Osteoblast (primary cell): ENCODE measurements around the gene RCOR2. TPM values are rescaled to one million over a fixed set of nuclear protein-coding genes. Genes with fewer than 3 reads are reported as not detected.

ENCODE experiments used
- DNase-seq: peaks from one replicate; pipeline ENCODE4 v3.0.0; 2011; ENCODE audit warnings: low spot score, mixed read lengths; ENCODE audit not compliant: insufficient read length; ENCODE audit errors: missing footprints
- H2AFZ ChIP-seq: 2 replicates; pipeline ENCODE4 v1.6.0; 2011; ENCODE audit warnings: mild to moderate bottlenecking, low read length
- H3K27ac ChIP-seq: 2 replicates; pipeline ENCODE4 v1.5.1; 2011; ENCODE audit warnings: mild to moderate bottlenecking, low read depth, low read length, moderate library complexity
- H3K27me3 ChIP-seq: 2 replicates; pipeline ENCODE4 v1.6.0; 2012; ENCODE audit warnings: mild to moderate bottlenecking, control low read depth, inconsistent platforms, low read length, moderate library complexity; ENCODE audit not compliant: insufficient read depth
- H3K36me3 ChIP-seq: 2 replicates; pipeline ENCODE4 v1.5.1; 2011; ENCODE audit warnings: mild to moderate bottlenecking, low read length, control low read depth, moderate library complexity; ENCODE audit not compliant: insufficient read depth
- H3K4me1 ChIP-seq: 2 replicates; pipeline ENCODE4 v1.5.1; 2011; ENCODE audit warnings: mild to moderate bottlenecking, low read length, control low read depth, moderate library complexity; ENCODE audit not compliant: insufficient read depth
- H3K4me2 ChIP-seq: 2 replicates; pipeline ENCODE4 v1.6.0; 2011; ENCODE audit warnings: mild to moderate bottlenecking, low read length; ENCODE audit not compliant: insufficient read depth
- H3K4me3 ChIP-seq: fragments of 200-600 bp; sonication (generic); 3 replicates; pipeline ENCODE4 v1.5.1; 2012; ENCODE audit warnings: mild to moderate bottlenecking, low read length, inconsistent platforms; ENCODE audit not compliant: insufficient read depth
- H3K79me2 ChIP-seq: 2 replicates; pipeline ENCODE4 v1.6.0; 2012; ENCODE audit warnings: mild to moderate bottlenecking, low read length, control low read depth, inconsistent platforms; ENCODE audit not compliant: insufficient read depth
- H3K9me3 ChIP-seq: 2 replicates; pipeline ENCODE4 v1.5.1; 2011; ENCODE audit warnings: low read depth, low read length, control low read depth
- H4K20me1 ChIP-seq: 2 replicates; pipeline ENCODE4 v1.6.0; 2012; ENCODE audit warnings: mild to moderate bottlenecking, low read length, control low read depth; ENCODE audit not compliant: insufficient read depth
- CTCF ChIP-seq: IDR thresholded peaks from 2 replicates; pipeline ENCODE4 v1.5.1; 2011; ENCODE audit warnings: mild to moderate bottlenecking, low read depth, low read length, moderate library complexity; ENCODE audit errors: extremely low read depth
- total RNA-seq: library from RNA; depleted of rRNA; stranded (reverse); fragments of >200 nt; gene quantifications from 2 replicates; pipeline ENCODE4 v1.2.3, GENCODE V29; 2012

The RCOR2 gene
- total RNA-seq, 1 donor: under 0.01 TPM

DNA sequence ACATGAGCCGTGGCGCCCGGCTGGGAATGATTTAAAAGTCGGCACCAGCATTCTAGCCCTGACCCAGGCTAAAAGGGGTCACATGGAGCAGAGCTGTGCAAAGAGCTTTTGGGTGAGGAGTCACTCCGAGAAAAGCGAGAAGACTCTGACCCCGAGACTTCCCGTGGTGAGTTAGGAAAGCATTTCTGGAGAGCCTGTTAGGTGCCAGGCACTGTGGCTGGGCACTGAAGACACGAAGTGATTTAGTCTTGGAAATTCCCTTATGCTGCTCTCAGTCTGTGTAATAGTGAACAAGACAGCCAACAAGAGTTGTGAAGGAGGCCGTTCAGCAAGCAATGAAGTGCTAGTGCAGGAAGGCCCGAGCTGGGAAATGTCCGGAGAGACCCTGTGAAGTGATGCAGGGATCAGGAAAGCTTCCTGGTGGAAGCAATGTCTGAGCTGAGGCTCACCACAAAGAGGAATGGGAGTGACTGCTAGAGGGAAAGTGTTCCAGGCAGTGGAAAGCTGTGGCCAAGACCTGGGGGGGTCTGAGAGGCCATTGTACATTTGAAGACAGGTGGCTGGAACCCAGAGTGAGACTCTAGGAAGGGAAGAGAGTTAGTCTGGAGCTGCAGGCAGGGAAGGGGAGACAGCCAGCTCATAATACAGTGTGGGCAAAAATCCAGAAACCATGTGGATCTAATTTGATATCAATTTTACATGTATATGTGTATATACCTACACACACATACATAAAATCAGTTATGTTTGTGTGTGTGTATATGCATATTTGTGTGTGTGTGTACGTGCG, 46.4 kb downstream of the RCOR2 start:
- H4K20me1 ChIP-seq: peaks cover 79% of the 10 kb centered on the region
- no peak for TF ChIP-seq CTCF
- H2AFZ ChIP-seq: no peak overlapping the region
- peaks cover 47% of the 10 kb centered on the region for H3K4me1 ChIP-seq
- peak; percentile 77 for DNase-seq
- peak overlapping the region; percentile 4 for H3K4me2 ChIP-seq
- H3K27ac ChIP-seq: peak overlapping the region; percentile 54
- no peaks in the 10 kb centered on the region for H3K27me3 ChIP-seq
- peaks cover 88% of the 10 kb centered on the region for H3K79me2 ChIP-seq
- no peak overlapping the region for H3K4me3 ChIP-seq
- peaks cover under 1% of the 10 kb centered on the region for H3K36me3 ChIP-seq
- H3K9me3 ChIP-seq: no peaks in the 10 kb centered on the region

GRCh38 chr11:63869683-63870082, 47.3 kb downstream of the RCOR2 start:
- peak overlapping the region; percentile 54 for H3K27ac ChIP-seq
- no peak for TF ChIP-seq CTCF
- peaks cover 81% of the 10 kb centered on the region for H4K20me1 ChIP-seq
- H3K4me1 ChIP-seq: peaks cover 49% of the 10 kb centered on the region
- H2AFZ ChIP-seq: no peak overlapping the region
- no peaks in the 10 kb centered on the region for H3K27me3 ChIP-seq
- peaks cover 88% of the 10 kb centered on the region for H3K79me2 ChIP-seq
- peak overlapping the region; percentile 4 for H3K4me2 ChIP-seq
- no peak overlapping the region for H3K4me3 ChIP-seq
- no peak for DNase-seq
- H3K36me3 ChIP-seq: peaks cover 5% of the 10 kb centered on the region
- no peaks in the 10 kb centered on the region for H3K9me3 ChIP-seq

DNA sequence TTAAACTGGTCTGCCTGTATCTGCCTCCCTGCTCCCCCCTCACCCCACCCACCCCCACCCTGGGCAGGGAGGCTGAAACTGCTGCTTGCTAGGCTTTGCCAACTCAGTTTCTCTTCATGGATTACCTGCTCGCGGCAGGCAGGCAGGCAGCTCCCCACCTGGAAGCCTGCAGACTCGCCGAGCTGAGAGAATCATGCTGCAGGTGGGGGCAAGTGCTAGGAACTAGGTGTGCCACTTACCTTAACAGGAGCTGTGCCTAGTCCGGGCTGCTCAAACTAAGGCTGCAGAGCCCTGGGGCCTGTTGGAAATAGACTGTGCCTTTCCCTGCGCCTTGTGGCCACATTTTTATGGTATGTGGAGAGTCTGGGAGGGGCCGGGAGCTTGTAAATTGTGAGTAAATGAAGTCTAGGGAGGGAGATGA, 47.8 kb downstream of the RCOR2 start:
- H4K20me1 ChIP-seq: peaks cover 77% of the 10 kb centered on the region
- no peaks in the 10 kb centered on the region for H3K9me3 ChIP-seq
- no peak overlapping the region for H2AFZ ChIP-seq
- no peaks in the 10 kb centered on the region for H3K27me3 ChIP-seq
- no peak overlapping the region for H3K27ac ChIP-seq
- H3K79me2 ChIP-seq: peaks cover 88% of the 10 kb centered on the region
- H3K4me2 ChIP-seq: no peak overlapping the region
- no peak for TF ChIP-seq CTCF
- H3K36me3 ChIP-seq: peaks cover 5% of the 10 kb centered on the region
- no peak overlapping the region for H3K4me3 ChIP-seq
- no peak for DNase-seq
- peaks cover 49% of the 10 kb centered on the region for H3K4me1 ChIP-seq

DNA sequence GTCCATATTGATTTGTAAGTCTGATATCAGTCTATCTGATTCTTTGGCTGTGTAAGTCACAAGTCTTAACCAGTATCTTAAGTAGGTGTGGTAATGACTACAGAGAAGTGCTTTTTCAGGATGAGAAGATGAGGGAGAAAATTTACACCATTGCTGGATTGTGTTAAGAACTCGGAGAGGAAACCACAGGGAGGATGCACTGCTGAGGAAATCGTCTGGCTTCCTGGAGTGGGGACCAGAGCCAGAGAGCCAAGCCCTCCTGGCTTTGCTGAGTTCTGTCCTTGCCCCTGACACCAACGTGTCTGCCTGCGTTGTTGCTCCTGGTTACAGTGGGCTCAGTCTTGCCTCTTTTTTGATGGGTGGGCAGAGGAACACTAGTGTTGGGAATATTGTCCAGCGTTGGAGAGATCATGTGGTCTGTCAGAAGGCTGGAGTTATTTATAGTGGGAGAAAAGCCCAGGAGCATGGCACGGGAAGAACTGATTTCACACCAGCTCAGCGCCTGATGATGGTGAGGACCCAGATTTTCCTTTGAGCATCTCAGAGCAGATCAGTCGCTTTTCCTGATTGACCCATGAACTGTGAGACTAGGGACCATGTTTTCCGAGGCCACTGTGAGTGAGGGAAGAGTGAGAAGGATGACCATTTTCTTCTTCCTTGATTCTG, 48.4 kb downstream of the RCOR2 start:
- H2AFZ ChIP-seq: no peak overlapping the region
- no peak for TF ChIP-seq CTCF
- H3K27ac ChIP-seq: no peak overlapping the region
- H3K4me3 ChIP-seq: no peak overlapping the region
- peaks cover 49% of the 10 kb centered on the region for H3K4me1 ChIP-seq
- no peak for DNase-seq
- no peak overlapping the region for H3K4me2 ChIP-seq
- H3K36me3 ChIP-seq: peaks cover 5% of the 10 kb centered on the region
- H3K9me3 ChIP-seq: no peaks in the 10 kb centered on the region
- H4K20me1 ChIP-seq: peaks cover 71% of the 10 kb centered on the region
- H3K79me2 ChIP-seq: peaks cover 83% of the 10 kb centered on the region
- H3K27me3 ChIP-seq: no peaks in the 10 kb centered on the region
